Stomach smooth muscle (tissue), 2 donors: ENCODE measurements around the gene STIM1.
"Not testable (repeated sequence)": the region's sequence is repeated elsewhere in the genome, so short reads cannot be mapped to it uniquely, and the experiment has no call there.

Experiments used
- H3K27ac ChIP-seq: one replicate; pipeline ENCODE4 v1.7.0; 2013; ENCODE audit warnings: mild to moderate bottlenecking, low read length, inconsistent platforms
- H3K27me3 ChIP-seq, 2 donors: one replicate each; pipeline ENCODE4 v1.7.0; 2013; ENCODE audit warnings: low read length in 2 of 2; ENCODE audit not compliant: insufficient read depth in 2 of 2, control insufficient read depth in 1 of 2
- H3K36me3 ChIP-seq, 2 donors: one replicate each; pipeline ENCODE4 v1.7.0; 2013; ENCODE audit warnings: low read length in 2 of 2; ENCODE audit not compliant: control insufficient read depth in 2 of 2, insufficient read depth in 2 of 2
- H3K4me1 ChIP-seq: one replicate; pipeline ENCODE4 v1.7.0; 2013; ENCODE audit warnings: low read length; ENCODE audit not compliant: control insufficient read depth, insufficient read depth
- H3K4me3 ChIP-seq, 2 donors: one replicate each; pipeline ENCODE4 v1.7.0; 2013; ENCODE audit warnings: low read length in 2 of 2
- H3K9ac ChIP-seq, 2 donors: one replicate each; pipeline ENCODE4 v1.7.0; 2013; ENCODE audit warnings: low read length in 2 of 2, mild to moderate bottlenecking in 1 of 2
- H3K9me3 ChIP-seq, 2 donors: one replicate each; pipeline ENCODE4 v1.7.0; 2013; ENCODE audit warnings: low read length in 2 of 2; ENCODE audit not compliant: control insufficient read depth in 2 of 2
- donor health status: healthy.
- donor health status: Pancreatic carcinoma.

Gene STIM1

DNA sequence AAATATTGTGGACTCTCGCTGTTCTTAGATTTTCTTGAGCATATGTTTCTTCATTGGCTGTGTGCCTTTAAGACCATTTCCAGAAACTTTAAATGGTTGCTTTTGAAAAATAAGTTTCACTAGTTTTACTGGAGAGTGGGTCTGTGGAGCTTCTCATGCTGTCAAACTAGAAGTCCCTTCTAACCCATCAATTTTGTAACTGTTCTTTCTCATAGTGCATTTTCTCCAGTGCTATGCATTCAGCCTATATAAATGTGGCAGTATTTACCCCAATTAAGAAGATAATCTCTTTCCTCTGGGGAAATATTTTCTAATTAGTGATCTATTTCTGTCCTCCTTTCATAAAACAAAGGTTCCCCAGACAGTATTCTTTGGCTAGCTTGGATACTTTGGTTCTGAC, 141.2 kb downstream of the STIM1 start:
- no peak overlapping the region for H3K27ac ChIP-seq
- no peak overlapping the region for H3K4me3 ChIP-seq
- no peaks in the 10 kb centered on the region for H3K36me3 ChIP-seq
- peaks cover 0 to 2% of the 10 kb centered on the region in 2 donors for H3K9me3 ChIP-seq
- no peaks in the 10 kb centered on the region for H3K4me1 ChIP-seq
- H3K27me3 ChIP-seq, result no peaks in the 10 kb centered on the region
- H3K9ac ChIP-seq, result no peak overlapping the region

DNA sequence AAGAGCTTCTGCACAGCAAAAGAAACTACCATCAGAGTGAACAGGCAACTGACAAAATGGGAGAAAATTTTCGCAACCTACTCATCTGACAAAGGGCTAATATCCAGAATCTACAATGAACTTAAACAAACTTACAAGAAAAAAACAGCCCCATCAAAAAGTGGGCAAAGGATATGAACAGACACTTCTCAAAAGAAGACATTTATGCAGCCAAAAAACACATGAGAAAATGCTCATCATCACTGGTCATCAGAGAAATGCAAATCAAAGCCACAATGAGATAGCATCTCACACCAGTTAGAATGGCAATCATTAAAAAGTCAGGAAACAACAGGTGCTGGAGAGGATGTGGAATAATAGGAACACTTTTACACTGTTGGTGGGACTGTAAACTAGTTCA, 149.3 kb downstream of the STIM1 start:
- not testable (repeated sequence) for H3K36me3 ChIP-seq, H3K9me3 ChIP-seq, H3K4me3 ChIP-seq, H3K27ac ChIP-seq, H3K4me1 ChIP-seq, H3K27me3 ChIP-seq, H3K9ac ChIP-seq

DNA sequence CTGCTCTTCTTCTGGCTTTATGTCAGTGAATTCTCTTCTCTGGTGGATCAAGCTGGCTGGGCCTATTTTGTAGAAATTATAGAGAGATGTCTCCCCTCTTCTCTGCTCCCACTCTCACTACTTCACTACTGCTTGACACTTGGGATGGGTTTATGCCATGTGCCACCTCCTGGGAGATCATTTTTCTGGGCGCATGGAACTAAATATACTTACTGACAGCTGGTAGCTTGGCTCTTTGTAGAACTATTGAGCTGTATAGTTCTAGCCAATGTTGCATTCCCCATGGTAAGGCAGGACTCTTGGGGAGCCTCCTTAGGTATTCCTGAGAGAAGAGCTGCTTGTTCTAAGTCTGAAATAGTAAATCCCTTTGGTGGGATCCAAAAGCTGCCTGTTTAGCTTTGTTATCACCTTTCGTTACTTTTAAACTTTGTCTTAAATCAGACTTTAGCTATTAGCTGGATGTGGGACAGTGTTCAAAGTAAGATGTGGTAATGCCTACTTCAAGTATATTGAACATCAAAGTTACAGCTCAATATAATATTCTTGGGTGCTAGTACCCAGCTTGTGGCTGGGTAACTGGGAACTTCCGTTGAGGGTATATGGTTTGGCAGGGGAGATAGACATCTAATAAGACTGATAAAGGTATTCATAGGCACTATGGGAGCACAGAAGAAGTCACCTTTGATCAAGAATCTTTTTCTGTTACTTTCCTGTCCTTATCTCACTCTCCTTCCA, 151.6 kb downstream of the STIM1 start:
- Histone ChIP-seq H3K27ac (no peak overlapping the region), H3K4me1 (no peaks in the 10 kb centered on the region), H3K9ac (no peak overlapping the region), H3K9me3 (no peaks in the 10 kb centered on the region), H3K4me3 (no peak overlapping the region), H3K27me3 (no peaks in the 10 kb centered on the region), H3K36me3 (no peaks in the 10 kb centered on the region)

DNA sequence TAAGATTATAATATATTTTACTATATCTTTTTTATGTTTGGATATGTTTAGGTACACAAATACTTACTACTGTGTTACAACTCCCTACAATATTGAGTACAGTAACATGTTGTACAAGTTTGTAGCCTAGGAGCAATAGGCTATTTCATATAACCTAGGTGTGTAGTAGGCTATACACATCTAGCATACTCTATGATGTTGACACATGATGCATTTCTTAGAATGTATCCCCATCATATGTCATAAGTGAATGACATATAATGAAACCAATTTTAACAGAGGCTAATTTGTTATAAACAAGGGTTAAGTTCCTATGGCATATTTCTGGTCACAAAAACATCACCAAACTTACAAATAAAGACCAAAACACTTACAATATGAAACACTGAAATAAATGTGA, 152.7 kb downstream of the STIM1 start:
- Histone ChIP-seq H3K9ac (no peak overlapping the region), H3K9me3 (no peaks in the 10 kb centered on the region), H3K4me1 (no peaks in the 10 kb centered on the region), H3K36me3 (no peaks in the 10 kb centered on the region), H3K4me3 (no peak overlapping the region), H3K27me3 (no peaks in the 10 kb centered on the region), H3K27ac (no peak overlapping the region)

DNA sequence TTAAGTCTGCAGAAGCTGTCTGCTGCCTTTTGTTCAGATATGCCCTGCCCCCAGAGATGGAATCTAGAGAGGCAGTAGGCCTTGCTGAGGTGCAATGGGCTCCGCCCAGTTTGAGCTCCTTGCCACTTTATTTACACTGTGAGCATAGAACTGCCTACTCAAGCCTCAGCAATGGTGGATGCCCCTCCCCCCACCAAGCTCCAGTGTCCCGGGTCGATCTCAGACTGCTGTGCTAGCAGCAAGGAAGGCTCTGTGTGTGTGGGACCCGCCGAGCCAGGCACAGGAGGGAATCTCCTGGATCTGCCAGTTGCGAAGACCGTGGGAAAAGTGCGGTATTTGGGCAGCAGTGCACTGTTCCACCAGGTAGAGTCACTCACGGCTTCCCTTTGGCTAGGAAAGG, 161.1 kb downstream of the STIM1 start:
- not testable (repeated sequence) for H3K9ac ChIP-seq, H3K36me3 ChIP-seq, H3K9me3 ChIP-seq, H3K4me3 ChIP-seq, H3K27me3 ChIP-seq, H3K27ac ChIP-seq, H3K4me1 ChIP-seq

DNA sequence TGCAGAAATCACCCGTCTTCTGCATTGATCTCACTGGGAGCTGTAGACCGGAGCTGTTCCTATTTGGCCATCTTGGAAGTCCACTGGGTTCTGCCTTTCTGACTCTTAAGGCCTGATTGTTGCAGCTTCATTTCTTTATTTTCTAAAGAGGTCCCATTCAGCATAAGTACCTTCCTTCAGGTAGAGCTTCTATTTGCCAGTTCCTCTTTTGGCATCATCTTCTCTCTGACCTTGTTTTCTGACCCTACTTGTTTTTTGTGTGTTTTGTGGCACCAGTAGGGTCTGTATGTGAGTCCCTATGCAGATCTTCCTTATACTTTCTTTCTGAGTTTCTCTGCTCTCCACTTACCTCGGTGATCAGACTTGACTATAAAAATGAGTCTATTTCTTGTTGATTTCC, 161.7 kb downstream of the STIM1 start:
- Histone ChIP-seq H3K9me3 (no peaks in the 10 kb centered on the region), H3K4me3 (no peak overlapping the region), H3K36me3 (no peaks in the 10 kb centered on the region), H3K4me1 (no peaks in the 10 kb centered on the region), H3K27me3 (no peaks in the 10 kb centered on the region), H3K27ac (no peak overlapping the region), H3K9ac (no peak overlapping the region)

DNA sequence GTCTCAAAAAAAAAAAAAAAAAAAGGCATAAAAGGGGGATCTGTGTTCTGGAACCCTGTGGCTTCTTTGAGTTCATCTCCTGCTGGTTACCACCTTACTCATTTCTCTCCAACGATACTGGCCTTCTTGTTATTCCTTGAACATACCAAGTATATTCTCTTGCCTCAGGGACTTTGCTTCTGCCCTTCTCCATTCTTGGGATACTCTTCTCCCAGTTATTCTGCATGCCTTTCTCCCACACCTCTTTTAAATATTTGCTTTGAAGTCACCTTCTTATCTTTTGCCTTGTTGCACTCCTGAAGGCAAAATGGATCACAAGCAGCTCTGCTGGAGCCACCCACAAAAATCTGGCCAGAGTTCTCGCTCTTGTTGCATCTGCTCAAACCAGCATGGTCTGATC, 163.2 kb downstream of the STIM1 start:
- H3K4me3 ChIP-seq, result no peak overlapping the region
- no peak overlapping the region for H3K27ac ChIP-seq
- no peaks in the 10 kb centered on the region for H3K36me3 ChIP-seq
- no peaks in the 10 kb centered on the region for H3K27me3 ChIP-seq
- H3K9ac ChIP-seq, result no peak overlapping the region
- H3K9me3 ChIP-seq, result no peaks in the 10 kb centered on the region
- H3K4me1 ChIP-seq, result no peaks in the 10 kb centered on the region

DNA sequence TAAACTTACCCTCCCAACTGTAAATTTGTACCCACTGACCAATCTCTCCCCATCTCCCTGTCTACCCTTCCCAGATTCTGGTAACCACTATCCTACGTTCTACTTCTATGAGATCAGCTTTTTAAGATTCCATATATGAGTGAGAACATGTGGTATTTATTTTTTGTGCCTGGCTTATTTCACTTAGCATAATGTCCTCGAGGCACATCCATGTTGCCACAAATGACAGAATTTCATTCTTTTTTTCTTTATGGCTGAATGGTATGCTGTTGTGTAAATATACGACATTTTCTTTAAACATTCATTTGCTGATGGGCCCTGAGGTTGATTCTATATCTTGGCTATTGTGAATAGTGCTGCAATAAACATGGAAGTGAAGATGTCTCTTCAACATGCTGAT, 164.4 kb downstream of the STIM1 start:
- no peaks in the 10 kb centered on the region for H3K27me3 ChIP-seq
- no peak overlapping the region for H3K9ac ChIP-seq
- H3K4me3 ChIP-seq, result no peak overlapping the region
- H3K27ac ChIP-seq, result no peak overlapping the region
- peaks cover 4 to 5% of the 10 kb centered on the region in 2 donors for H3K36me3 ChIP-seq
- H3K4me1 ChIP-seq, result no peaks in the 10 kb centered on the region
- H3K9me3 ChIP-seq, result no peaks in the 10 kb centered on the region

DNA sequence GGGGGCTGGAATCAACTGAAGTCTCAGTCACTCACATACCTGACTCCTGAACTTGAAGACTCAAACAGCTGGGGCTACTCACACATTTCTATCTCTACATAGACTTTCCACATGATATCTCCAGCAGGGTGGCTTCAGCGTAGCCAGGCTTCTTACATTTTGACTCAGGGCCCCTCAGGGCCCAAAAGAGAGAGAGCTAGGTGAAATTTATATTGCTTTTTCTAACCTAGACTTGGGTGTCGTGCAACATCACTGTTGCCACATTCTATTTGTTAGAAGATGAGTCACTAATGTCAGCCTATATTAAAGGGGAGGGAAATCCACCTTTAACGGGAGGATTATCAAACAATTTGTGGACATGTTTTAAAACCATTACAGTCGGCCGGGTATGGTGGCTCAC, 167.2 kb downstream of the STIM1 start:
- H3K27me3 ChIP-seq, result no peaks in the 10 kb centered on the region
- no peak overlapping the region for H3K4me3 ChIP-seq
- peaks cover 4 to 5% of the 10 kb centered on the region in 2 donors for H3K36me3 ChIP-seq
- H3K9ac ChIP-seq, result no peak overlapping the region
- no peak overlapping the region for H3K27ac ChIP-seq
- H3K4me1 ChIP-seq, result peaks cover 13% of the 10 kb centered on the region
- no peaks in the 10 kb centered on the region for H3K9me3 ChIP-seq

DNA sequence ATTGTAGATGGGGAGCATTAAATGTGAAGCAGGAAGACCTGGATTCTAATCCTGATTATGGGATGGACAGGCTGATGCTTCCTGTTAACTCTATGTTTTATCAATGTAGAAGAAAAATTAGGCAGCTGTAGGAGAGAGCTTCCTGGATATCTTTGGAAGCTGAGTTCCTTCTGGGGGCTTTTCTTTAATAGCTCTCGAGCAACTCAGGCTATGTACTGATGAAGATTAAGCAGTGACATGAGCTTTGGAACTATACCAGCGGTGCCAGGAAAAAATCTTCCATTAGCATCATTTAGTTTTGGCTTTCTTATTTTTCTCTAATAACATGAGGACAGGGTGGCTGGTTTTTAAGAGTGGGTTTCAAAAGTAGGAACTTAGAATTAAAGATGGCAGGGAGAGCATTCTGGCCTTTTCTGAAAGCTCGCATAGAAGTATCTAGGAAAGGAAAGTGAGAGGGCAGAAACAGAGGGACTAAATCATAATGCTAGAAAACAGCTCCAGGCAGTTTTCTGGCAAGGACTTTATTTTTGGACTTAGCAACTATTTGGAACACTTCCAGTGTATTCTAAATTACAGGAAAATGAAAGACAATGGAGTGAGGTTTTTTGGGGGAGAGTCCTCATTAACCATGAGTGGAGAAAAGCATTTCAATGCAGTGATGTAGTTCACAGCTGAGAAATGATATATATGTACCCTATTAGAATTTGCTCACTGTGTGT, 169.9 kb downstream of the STIM1 start:
- peak overlapping the region in 1 of 2 donors; percentile 1 for H3K4me3 ChIP-seq
- no peaks in the 10 kb centered on the region for H3K9me3 ChIP-seq
- H3K36me3 ChIP-seq, result peaks cover 4 to 5% of the 10 kb centered on the region in 2 donors
- peak overlapping the region; percentile 13 for H3K27ac ChIP-seq
- peaks cover 18% of the 10 kb centered on the region for H3K4me1 ChIP-seq
- peak overlapping the region in 1 of 2 donors; percentile 12 for H3K9ac ChIP-seq
- no peaks in the 10 kb centered on the region for H3K27me3 ChIP-seq

DNA sequence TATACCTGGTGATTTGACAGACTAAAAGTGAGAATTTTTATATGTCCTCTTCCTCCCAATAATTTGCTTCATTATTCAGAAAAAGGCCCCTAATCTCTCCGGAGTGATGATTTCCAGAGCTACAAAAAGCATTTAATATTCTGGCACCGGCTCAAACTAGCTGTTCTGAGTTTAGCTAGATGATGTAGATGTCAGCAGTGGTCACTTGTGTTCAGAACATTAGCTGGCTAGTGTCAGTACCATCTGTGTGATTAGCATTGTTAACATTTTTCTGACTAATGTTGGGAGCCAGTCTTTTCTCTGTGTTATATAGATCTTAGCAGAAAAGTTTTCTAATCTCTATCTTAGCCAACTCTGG, 170.5 kb downstream of the STIM1 start:
- H3K4me1 ChIP-seq, result peaks cover 18% of the 10 kb centered on the region
- H3K4me3 ChIP-seq, result peak overlapping the region in 1 of 2 donors; percentile 1
- no peak overlapping the region for H3K27ac ChIP-seq
- H3K9me3 ChIP-seq, result no peaks in the 10 kb centered on the region
- H3K9ac ChIP-seq, result peak overlapping the region in 1 of 2 donors; percentile 12
- peaks cover 4 to 5% of the 10 kb centered on the region in 2 donors for H3K36me3 ChIP-seq
- H3K27me3 ChIP-seq, result no peaks in the 10 kb centered on the region
